Breast epithelium (tissue), 3 donors: ENCODE results near the gene RASAL1.

Source experiments
- POLR2A ChIP-seq: fragments of 450-650 bp; IDR thresholded peaks from one replicate; pipeline ENCODE4 v1.6.1; 2016; ENCODE audit warnings: antibody characterized with exemption, mild to moderate bottlenecking, moderate library complexity
- POLR2AphosphoS5 ChIP-seq, 3 donors: sonication (generic); formaldehyde crosslinking; IDR thresholded peaks; one replicate each; pipeline ENCODE4 v1.6.1; 2017; ENCODE audit warnings: antibody characterized with exemption in 3 of 3
- TF ChIP-seq, protein P1 (sequence below), 3 donors: fragments of 450-650 bp; IDR thresholded peaks; one replicate each; pipeline ENCODE4 v1.5.1; 2016 to 2017; ENCODE audit warnings: antibody characterized with exemption in 3 of 3, mild to moderate bottlenecking in 3 of 3, moderate library complexity in 3 of 3

DNA sequence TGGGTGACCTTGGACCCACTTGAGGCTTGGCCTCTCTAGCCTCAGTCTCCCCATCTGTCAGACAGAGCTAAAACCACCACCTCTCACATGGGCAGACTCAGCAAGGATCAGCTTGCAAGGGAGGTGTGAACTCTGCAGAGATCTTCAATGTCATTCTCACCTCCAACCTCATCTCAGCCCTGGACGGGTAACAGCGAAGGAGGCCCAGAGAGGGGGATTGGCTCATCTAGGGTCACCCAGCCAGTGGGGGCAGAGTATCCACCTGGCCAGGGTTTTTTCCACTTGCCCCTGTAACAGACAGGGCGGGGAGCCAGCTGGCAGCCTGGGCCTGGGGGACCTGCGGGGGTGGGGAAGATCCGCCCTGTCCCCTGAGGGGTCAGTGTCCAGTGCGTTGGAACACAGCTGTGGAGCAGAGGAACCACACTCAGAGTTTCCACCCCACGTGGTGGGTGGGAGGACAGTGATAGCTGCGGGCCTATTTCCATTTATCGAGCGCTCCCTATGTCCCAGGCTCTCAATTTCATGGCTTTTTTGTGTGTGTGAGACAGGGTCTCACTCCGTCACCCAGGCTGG, 51.6 kb downstream of the RASAL1 start:
- TF ChIP-seq, protein P1, sequence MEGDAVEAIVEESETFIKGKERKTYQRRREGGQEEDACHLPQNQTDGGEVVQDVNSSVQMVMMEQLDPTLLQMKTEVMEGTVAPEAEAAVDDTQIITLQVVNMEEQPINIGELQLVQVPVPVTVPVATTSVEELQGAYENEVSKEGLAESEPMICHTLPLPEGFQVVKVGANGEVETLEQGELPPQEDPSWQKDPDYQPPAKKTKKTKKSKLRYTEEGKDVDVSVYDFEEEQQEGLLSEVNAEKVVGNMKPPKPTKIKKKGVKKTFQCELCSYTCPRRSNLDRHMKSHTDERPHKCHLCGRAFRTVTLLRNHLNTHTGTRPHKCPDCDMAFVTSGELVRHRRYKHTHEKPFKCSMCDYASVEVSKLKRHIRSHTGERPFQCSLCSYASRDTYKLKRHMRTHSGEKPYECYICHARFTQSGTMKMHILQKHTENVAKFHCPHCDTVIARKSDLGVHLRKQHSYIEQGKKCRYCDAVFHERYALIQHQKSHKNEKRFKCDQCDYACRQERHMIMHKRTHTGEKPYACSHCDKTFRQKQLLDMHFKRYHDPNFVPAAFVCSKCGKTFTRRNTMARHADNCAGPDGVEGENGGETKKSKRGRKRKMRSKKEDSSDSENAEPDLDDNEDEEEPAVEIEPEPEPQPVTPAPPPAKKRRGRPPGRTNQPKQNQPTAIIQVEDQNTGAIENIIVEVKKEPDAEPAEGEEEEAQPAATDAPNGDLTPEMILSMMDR (IDR thresholded peaks at IDR 0.05) = no peak
- no peak for TF ChIP-seq POLR2A
- TF ChIP-seq POLR2AphosphoS5 (IDR thresholded peaks at IDR 0.05) = peak in 1 of 3 donors; percentile 63
